HG03196 (cell line): ENCODE measurements around the gene SHANK3.

Experiments
- ATAC-seq: cut with Tn5 transposase; IDR thresholded peaks from one replicate; pipeline ENCODE4 v1.9.1; 2021; ENCODE audit not compliant: unreplicated experiment

SHANK3 gene

GRCh38 chr22:50711446-50712340 is 39.1 kb downstream of the SHANK3 start:
- ATAC-seq: no peak

- ATAC-seq: no peak
Observed at GRCh38 chr22:50712341-50713007, 39.9 kb downstream of the SHANK3 start.

- ATAC-seq: no peak
Observed at GRCh38 chr22:50713008-50713385, 40.4 kb downstream of the SHANK3 start.

GRCh38 chr22:50713571-50714056 is 41.0 kb downstream of the SHANK3 start:
- no peak for ATAC-seq

- ATAC-seq: no peak
Observed at GRCh38 chr22:50714150-50714549, 41.5 kb downstream of the SHANK3 start.

GRCh38 chr22:50714631-50715179 is 42.1 kb downstream of the SHANK3 start:
- no peak for ATAC-seq

GRCh38 chr22:50715250-50715649 is 42.6 kb downstream of the SHANK3 start:
- ATAC-seq: no peak

GRCh38 chr22:50715776-50716175 is 43.2 kb downstream of the SHANK3 start:
- ATAC-seq: no peak

GRCh38 chr22:50716290-50717024 is 43.8 kb downstream of the SHANK3 start:
- ATAC-seq: no peak

- ATAC-seq: no peak
Observed at GRCh38 chr22:50717709-50718351, 45.2 kb downstream of the SHANK3 start.

GRCh38 chr22:50718352-50718709 is 45.7 kb downstream of the SHANK3 start:
- no peak for ATAC-seq

GRCh38 chr22:50719814-50720300 is 47.2 kb downstream of the SHANK3 start:
- ATAC-seq: no peak

- no peak for ATAC-seq
Observed at GRCh38 chr22:50720301-50721256, 48.0 kb downstream of the SHANK3 start.

- no peak for ATAC-seq
Observed at GRCh38 chr22:50721257-50721844, 48.7 kb downstream of the SHANK3 start.

- ATAC-seq: no peak
Observed at GRCh38 chr22:50722048-50722701, 49.6 kb downstream of the SHANK3 start.
